HS-5 (cell line): ENCODE measurements around the gene UGT2B15.
"Not testable (repeated sequence)": the region's sequence is repeated elsewhere in the genome, so short reads cannot be mapped to it uniquely, and the experiment has no call there.

ENCODE experiments used
- DNase-seq: peaks from one replicate; pipeline ENCODE4 v3.0.0-alpha.2; 2012; ENCODE audit warnings: low read depth

Gene UGT2B15

DNA sequence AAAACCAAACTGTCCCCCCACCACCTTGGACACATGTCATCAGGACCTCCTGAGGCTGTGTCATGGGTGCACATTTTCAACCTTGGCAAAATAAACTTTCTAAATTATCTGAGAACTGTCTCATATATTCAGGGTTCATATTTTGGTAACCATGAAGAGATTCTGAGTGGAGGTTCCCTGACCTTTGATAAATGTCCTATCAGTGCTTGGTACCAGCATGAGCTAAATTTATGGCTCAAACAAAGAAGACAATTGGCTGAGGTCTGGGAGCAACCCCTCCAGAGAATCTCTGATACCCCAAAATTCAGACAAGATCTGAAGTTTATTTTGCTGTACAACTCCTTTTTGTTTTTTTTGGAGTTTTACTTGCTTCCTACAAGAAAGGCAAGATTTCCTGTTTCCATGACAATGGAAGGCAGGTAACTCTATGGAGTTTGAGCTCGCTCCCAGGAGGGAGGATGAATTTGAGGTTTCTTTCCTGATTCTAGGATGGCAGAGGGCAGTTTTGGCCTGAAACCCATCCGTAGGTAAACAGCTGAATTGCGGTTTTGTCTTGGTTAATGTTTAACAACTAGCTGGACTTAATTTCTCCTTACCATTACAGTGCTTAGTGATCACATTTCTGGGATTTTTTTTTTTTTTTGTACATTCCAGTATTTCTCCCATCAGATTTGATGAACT lies 14.5 kb downstream of the UGT2B15 start:
- DNase-seq, result no peak

GRCh38 chr4:68654946-68655721 lies 15.3 kb downstream of the UGT2B15 start:
- no peak for DNase-seq

GRCh38 chr4:68651932-68652331 lies 18.5 kb downstream of the UGT2B15 start:
- no peak for DNase-seq

DNA sequence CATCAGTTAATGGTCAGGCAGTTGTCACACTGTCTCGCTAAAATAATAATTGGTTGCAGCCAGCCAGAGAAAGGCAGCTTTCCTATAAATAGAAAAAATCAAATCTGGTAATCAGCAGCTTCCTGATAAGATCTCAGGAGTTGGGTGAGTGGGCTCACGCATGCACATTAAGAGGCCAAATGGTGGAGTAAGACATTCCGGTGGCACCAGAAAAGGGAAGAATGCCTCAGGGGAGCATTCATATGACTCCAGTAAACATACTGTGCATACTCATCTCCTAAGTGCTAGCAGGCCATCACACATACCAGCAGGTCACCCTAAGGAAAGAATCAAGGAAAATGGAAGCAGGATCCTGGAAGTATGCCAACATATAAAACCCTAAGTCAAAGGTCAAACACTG lies 40.1 kb downstream of the UGT2B15 start:
- DNase-seq, result no peak

DNA sequence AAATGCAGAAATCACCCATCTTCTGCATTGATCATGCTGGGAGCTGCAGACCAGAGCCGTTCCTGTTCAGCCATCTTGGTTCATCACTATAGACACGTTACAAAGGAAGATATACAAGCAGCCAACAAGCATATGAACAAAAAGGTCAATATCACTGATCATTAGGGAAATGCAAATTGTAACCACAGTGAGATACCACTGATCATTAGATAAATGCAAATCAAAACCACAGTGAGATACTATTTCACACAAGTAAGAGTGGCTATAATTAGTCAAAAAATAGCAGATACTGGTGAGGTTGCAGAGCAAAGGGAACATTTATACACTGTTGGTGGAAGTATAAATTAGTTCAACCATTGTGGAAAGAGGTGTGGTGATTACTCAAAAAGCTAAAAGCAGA lies 47.7 kb downstream of the UGT2B15 start:
- DNase-seq, result not testable (repeated sequence)

DNA sequence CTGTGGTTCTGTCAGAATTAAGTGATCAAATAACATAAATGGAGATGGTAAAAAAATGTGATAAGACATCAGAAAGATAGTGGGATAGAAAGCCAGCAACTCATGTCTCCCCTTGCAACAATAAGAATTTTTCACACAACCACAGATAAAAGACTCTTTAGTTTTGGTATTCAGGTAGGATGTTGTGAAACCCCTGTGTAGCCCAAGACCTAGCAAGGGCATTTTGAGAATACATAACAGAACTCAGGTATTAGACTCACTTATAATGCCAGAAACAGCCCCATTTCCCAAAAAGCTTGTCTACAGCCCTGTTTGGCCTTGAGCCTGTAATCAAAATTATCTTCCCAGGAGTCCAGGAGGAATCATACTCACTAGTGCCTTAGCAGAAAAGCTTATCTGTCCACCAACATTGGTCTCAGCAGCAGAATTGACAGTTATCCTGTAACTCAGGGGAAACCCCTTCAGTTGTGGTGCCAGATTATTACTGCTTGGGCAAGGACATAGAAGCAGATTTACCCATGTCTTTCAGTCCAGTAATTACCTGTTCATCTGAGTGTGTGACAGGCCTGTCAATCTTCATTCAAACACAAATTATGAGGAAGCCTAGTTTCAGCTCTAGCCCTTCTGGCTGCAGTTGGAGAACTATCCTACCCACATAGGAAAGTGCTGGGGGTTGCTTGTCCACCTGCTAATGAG lies 53.3 kb downstream of the UGT2B15 start:
- no peak for DNase-seq

GRCh38 chr4:68615699-68616422 lies 54.6 kb downstream of the UGT2B15 start:
- DNase-seq, result no peak

GRCh38 chr4:68613752-68614151 lies 56.7 kb downstream of the UGT2B15 start:
- DNase-seq, result no peak

- DNase-seq, result no peak
Observed at GRCh38 chr4:68606240-68606639, 64.2 kb downstream of the UGT2B15 start.

GRCh38 chr4:68599150-68599549 lies 71.3 kb downstream of the UGT2B15 start:
- no peak for DNase-seq

DNA sequence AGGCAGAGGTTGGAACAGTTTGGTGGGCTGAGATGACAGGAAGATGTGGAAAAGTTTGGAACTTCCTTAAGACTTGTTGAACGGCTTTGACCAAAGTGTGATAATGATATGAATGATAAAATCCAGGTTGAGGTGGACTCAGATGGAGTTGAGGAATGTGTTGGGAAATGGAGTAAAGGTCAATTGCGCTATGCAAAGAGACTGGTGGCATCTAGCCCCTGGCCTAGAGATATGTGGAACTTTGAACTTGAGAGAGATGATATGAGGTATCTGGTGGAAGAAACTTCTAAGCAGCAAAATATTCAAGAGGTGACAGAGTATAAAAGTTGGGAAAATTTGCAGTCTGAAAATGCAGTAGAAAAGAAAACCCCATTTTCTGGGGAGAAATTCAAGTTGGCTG lies 73.0 kb downstream of the UGT2B15 start:
- no peak for DNase-seq
